SIG-M5 treated with dmso at 0.1 percent for 504 hours (cell line): ENCODE results near the gene ATOH8.
"Not testable (repeated sequence)": the region's sequence is repeated elsewhere in the genome, so short reads cannot be mapped to it uniquely, and the experiment has no call there.

ENCODE experiments used
- DNase-seq: peaks from one replicate; lab custom pipeline; 2025; ENCODE audit not compliant: unreplicated experiment; lab: John Stamatoyannopoulos, UW

ATOH8 gene, protein sequence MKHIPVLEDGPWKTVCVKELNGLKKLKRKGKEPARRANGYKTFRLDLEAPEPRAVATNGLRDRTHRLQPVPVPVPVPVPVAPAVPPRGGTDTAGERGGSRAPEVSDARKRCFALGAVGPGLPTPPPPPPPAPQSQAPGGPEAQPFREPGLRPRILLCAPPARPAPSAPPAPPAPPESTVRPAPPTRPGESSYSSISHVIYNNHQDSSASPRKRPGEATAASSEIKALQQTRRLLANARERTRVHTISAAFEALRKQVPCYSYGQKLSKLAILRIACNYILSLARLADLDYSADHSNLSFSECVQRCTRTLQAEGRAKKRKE

GRCh38 chr2:85753525-85754312, at the start of gene ATOH8:
TSS of gene ATOH8 (plus strand) at chr2:85753991. CDS start at chr2:85754190, 199 bp downstream.
- DNase-seq = peak; percentile 59

DNA sequence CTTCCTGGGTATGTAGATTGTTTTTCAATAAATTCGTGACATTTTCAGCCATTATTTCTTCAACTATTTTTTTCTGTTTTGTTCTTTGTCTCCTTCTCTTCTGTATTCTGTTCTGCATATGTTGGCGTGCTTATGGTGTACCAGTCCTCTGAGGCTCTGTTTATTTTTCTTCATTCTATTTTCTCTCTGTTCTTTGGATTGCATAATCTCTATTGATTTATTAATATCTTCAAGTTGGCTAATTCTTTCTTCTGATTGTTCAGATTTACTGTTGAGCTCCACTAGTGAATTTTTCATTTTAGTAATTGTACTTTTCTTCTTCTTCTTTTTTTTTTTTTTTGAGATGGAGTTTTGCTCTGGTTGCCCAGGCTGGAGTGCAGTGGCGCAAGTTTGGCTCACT, 49.8 kb upstream of the ATOH8 start:
- DNase-seq = no peak

GRCh38 chr2:85704800-85705679, 48.8 kb upstream of the ATOH8 start:
- DNase-seq = peak; percentile 89

DNA sequence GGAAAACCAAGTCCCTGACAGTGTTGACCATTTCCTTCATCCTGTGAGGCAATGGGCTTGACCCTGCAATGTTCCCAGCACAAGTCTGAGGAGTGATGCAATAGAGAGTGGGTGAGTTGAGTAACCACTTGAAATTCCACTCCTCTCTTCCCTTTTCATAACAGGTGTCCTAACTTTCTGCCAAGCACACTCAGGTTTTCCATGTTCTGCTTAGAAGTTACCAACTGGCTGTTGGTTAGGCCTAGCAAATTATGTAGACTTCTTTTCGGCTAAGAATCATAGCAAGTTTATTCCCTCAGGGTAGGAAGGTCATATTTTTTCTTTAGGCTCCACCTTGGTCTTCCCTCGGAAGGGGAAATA, 48.1 kb upstream of the ATOH8 start:
- DNase-seq = peak; percentile 92

DNA sequence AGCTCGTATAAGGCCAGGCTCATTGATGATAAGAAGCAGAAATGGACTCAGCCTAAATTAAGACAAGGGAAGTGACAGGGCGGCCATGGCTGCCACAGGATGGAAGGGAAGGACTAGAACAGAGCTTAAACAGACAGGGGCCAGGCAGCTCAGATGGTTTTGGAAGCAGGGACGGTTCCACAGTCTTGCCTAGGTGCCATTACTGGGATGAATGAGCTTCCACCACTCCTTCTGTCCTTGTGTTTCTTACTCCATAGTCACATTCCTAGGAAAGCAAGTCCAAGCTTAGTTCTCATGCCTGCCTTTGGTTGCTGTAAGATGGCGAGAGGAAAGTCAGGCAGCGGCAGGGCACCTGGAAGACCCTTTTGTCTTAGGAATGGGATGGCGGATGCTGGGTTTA, 47.7 kb upstream of the ATOH8 start:
- no peak for DNase-seq

GRCh38 chr2:85706599-85707296, 47.0 kb upstream of the ATOH8 start:
- DNase-seq = peak; percentile 91

- DNase-seq = peak; percentile 95
Observed at GRCh38 chr2:85707304-85707703, 46.5 kb upstream of the ATOH8 start.

- DNase-seq = no peak
Observed at GRCh38 chr2:85708641-85709040, 45.1 kb upstream of the ATOH8 start.

DNA sequence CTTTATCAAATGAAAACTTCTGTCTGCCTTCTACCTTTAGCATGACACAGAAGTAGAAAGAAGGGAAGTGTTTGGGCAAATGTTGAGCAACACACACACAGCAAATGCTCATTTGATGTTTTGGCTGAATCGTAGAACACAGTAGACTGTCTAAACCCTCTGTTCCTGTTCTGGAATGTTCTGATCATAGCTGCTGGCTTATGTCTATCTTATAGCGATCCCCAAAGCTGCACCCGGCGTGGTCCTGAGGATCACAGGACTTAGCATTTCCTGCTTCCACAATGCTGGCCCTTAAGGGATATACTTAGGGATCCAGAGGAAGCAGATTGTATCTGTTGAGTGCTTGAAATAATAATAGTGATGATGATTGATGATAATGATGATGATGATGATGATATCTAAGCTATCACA, 44.4 kb upstream of the ATOH8 start:
- peak; percentile 81 for DNase-seq

- DNase-seq = no peak
Observed at GRCh38 chr2:85710687-85711577, 42.9 kb upstream of the ATOH8 start.

GRCh38 chr2:85711578-85712060, 42.2 kb upstream of the ATOH8 start:
- no peak for DNase-seq

GRCh38 chr2:85712336-85712735, 41.5 kb upstream of the ATOH8 start:
- peak; percentile 89 for DNase-seq

- no peak for DNase-seq
Observed at GRCh38 chr2:85712849-85713612, 40.8 kb upstream of the ATOH8 start.

- DNase-seq = no peak
Observed at GRCh38 chr2:85713836-85714235, 40.0 kb upstream of the ATOH8 start.

DNA sequence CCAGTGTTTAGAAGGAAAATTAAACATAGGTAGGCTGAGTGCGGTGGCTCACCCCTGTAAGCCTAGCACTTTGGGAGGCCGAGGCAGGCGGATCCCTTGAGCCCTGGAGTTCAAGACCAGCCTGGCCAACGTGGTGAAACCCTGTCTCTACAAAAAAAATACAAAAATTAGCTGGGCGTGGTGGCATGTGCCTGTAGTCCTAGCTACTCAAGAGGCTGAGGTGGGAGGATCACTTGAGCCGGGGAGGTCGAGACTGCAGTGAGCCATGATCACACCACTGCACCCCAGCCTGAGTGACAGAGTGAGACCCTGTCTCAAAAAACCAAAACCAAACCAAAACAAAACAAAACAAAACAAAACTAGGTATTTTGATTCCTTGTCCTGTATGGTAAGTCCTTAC, 39.4 kb upstream of the ATOH8 start:
- DNase-seq = not testable (repeated sequence)

DNA sequence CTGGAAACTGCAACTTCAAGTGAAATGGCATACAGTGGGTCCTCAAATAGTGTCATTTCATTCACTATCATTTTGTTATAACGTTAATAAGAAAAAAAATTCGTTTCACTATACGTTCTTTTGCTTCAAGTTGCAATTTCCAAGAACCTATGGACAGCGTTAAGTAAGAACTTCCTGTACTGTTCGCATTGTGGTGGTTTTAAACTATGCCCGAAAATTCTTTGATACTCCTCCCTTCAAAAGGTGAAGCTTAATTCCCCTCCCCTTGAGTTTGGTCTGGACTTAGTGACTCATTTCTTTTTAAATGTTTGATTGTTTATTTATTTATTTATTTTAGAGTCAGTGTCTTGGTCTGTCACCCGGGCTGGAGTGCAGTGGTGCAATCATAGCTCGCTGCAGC, 39.0 kb upstream of the ATOH8 start:
- DNase-seq = no peak

DNA sequence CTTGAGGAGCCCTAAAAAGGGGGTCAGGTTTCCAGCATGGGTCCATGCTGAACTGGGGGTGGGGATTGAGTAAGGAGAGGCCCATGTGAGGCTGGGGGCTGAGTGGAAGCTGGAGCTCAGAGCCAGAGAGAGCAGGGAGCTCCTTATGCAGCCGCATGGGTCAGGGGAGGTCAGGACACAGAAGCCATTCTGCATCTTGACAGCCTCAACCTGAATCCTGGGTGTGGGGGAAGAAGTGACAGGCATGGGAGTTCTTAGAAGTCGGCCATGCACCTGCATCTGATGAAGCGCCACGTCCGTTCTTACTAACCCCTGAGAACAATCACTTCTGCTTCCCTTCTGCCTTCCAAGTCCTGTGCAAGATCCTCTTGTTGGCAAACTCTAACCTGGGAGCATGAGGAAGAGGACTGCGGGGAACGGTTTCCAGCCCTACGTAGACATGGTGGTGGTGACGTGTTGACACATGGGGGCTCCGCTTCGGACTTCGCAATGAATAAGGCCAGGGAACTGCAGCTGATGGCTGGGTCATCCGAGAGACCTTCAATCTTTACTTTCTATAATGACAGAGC, 37.4 kb upstream of the ATOH8 start:
- DNase-seq = no peak

GRCh38 chr2:85717308-85718008, 36.3 kb upstream of the ATOH8 start:
- no peak for DNase-seq
